ENCODE data around the gene PMM2.
"Not testable (repeated sequence)": the region's sequence is repeated elsewhere in the genome, so short reads cannot be mapped to it uniquely, and the experiment has no call there.

PMM2 gene

GRCh38 chr16:8819411-8820034 is 21.9 kb downstream of the PMM2 start:
- no peak for DNase-seq

- DNase-seq: no peak
These were observed 24.8 kb downstream of the PMM2 start for GRCh38 chr16:8822403-8822802.

- DNase-seq: no peak
These were observed 28.7 kb downstream of the PMM2 start for GRCh38 chr16:8826278-8826879.

- DNase-seq: no peak
These were observed 31.0 kb downstream of the PMM2 start for GRCh38 chr16:8828541-8829165.

- DNase-seq: no peak
These were observed 33.8 kb downstream of the PMM2 start for GRCh38 chr16:8831450-8831849.

- DNase-seq: no peak
These were observed 34.5 kb downstream of the PMM2 start for GRCh38 chr16:8831871-8832716.

- DNase-seq: no peak
These were observed 35.1 kb downstream of the PMM2 start for GRCh38 chr16:8832717-8833105.

GRCh38 chr16:8836797-8837196 is 39.2 kb downstream of the PMM2 start:
- not testable (repeated sequence) for DNase-seq

- not testable (repeated sequence) for DNase-seq
These were observed 40.0 kb downstream of the PMM2 start for GRCh38 chr16:8837594-8837993.

GRCh38 chr16:8842016-8842415 is 44.4 kb downstream of the PMM2 start:
- DNase-seq: not testable (repeated sequence)

- DNase-seq: not testable (repeated sequence)
These were observed 45.7 kb downstream of the PMM2 start for GRCh38 chr16:8843296-8843695.

GRCh38 chr16:8845699-8846298 is 48.2 kb downstream of the PMM2 start:
- no peak for DNase-seq

- no peak for DNase-seq
These were observed 48.8 kb downstream of the PMM2 start for GRCh38 chr16:8846401-8846932.

GRCh38 chr16:8847145-8847544 is 49.5 kb downstream of the PMM2 start:
- no peak for DNase-seq

- no peak for DNase-seq
These were observed 50.0 kb downstream of the PMM2 start for GRCh38 chr16:8847623-8848022.

- no peak for DNase-seq
These were observed 50.7 kb downstream of the PMM2 start for GRCh38 chr16:8848231-8848938.

GRCh38 chr16:8848939-8849391 is 51.3 kb downstream of the PMM2 start:
- DNase-seq: no peak

- peak in 1 of 2 donors; percentile 17 for DNase-seq
These were observed 51.9 kb downstream of the PMM2 start for GRCh38 chr16:8849411-8850011.

GRCh38 chr16:8850279-8850885 is 52.7 kb downstream of the PMM2 start:
- peak; percentile 53 to 60 for DNase-seq

GRCh38 chr16:8851761-8852403 is 54.2 kb downstream of the PMM2 start:
- no peak for DNase-seq
